Neural cell (in vitro differentiated cells): Measurements from ENCODE around the gene IDH3G. TPM values are rescaled to one million over a fixed set of nuclear protein-coding genes. Genes with fewer than 3 reads are reported as not detected.

Source experiments
- H2AFZ ChIP-seq: fragments of 200-600, 300-800 bp; sonication (generic), shearing (Covaris generic); 2 replicates; pipeline ENCODE4 v1.6.0; 2014; ENCODE audit warnings: low read depth, mild to moderate bottlenecking, antibody characterized with exemption, low read length, moderate library complexity
- H3F3A ChIP-seq: fragments of 200-600 bp; shearing (Covaris generic); 2 replicates; pipeline ENCODE4 v1.6.1; 2016; ENCODE audit warnings: mild to moderate bottlenecking, moderate library complexity, mixed read lengths, antibody characterized with exemption, low read length; ENCODE audit not compliant: insufficient read depth, poor library complexity, severe bottlenecking
- H3K27ac ChIP-seq: fragments of 200-600, 300-800 bp; sonication (generic), shearing (Covaris generic); 2 replicates; pipeline ENCODE4 v1.5.1; 2014; ENCODE audit warnings: mild to moderate bottlenecking, low read length, moderate library complexity
- H3K27me3 ChIP-seq: fragments of 300-800, 200-600 bp; sonication (generic), shearing (Covaris generic); 2 replicates; pipeline ENCODE4 v1.6.0; 2014; ENCODE audit warnings: mild to moderate bottlenecking, low read depth, low read length, moderate library complexity; ENCODE audit not compliant: insufficient read depth
- H3K36me3 ChIP-seq: fragments of 300-800, 200-600 bp; sonication (generic), shearing (Covaris generic); 2 replicates; pipeline ENCODE4 v1.5.1; 2014; ENCODE audit warnings: mild to moderate bottlenecking, antibody characterized with exemption, low read length, moderate library complexity; ENCODE audit not compliant: insufficient read depth
- H3K4me2 ChIP-seq: fragments of 300-800, 200-600 bp; sonication (generic), shearing (Covaris generic); 2 replicates; pipeline ENCODE4 v1.6.0; 2014; ENCODE audit warnings: mild to moderate bottlenecking, low read length
- H3K4me3 ChIP-seq: fragments of 300-800, 200-600 bp; sonication (generic), shearing (Covaris generic); 2 replicates; pipeline ENCODE4 v1.5.1; 2014; ENCODE audit warnings: mild to moderate bottlenecking, low read length, moderate library complexity
- H3K79me2 ChIP-seq: fragments of 200-600 bp; shearing (Covaris generic); replicated peaks from 2 replicates; pipeline ENCODE4 v1.6.0; 2014; ENCODE audit warnings: mild to moderate bottlenecking, low read length, moderate library complexity; ENCODE audit not compliant: insufficient read depth
- H3K9ac ChIP-seq: fragments of 300-800, 200-600 bp; sonication (generic), shearing (Covaris generic); 2 replicates; pipeline ENCODE4 v1.6.1; 2016; ENCODE audit warnings: mild to moderate bottlenecking, low read length, mixed read lengths
- H3K9me2 ChIP-seq: fragments of 200-600 bp; shearing (Covaris generic); 2 replicates; pipeline ENCODE4 v1.6.1; 2016; ENCODE audit warnings: mild to moderate bottlenecking, low read length, mixed read lengths; ENCODE audit not compliant: insufficient read depth
- H3K9me3 ChIP-seq: fragments of 200-600, 300-800 bp; sonication (generic), shearing (Covaris generic); 2 replicates; pipeline ENCODE4 v1.6.1; 2016; ENCODE audit warnings: mild to moderate bottlenecking, mixed run types, low read length, moderate library complexity, mixed read lengths
- H4K20me1 ChIP-seq: fragments of 200-600 bp; shearing (Covaris generic); 2 replicates; pipeline ENCODE4 v1.6.1; 2016; ENCODE audit warnings: mild to moderate bottlenecking, mixed run types; ENCODE audit not compliant: insufficient read depth
- CTCF ChIP-seq: fragments of 450-650 bp; IDR thresholded peaks from 2 replicates; pipeline ENCODE4 v1.5.1; 2014; ENCODE audit warnings: antibody characterized with exemption, mild to moderate bottlenecking, moderate library complexity; ENCODE audit not compliant: poor library complexity, severe bottlenecking
- EP300 ChIP-seq: fragments of 450-650 bp; conservative IDR thresholded peaks from 2 replicates; pipeline ENCODE4 v1.6.1; 2014; ENCODE audit warnings: antibody characterized with exemption, mild to moderate bottlenecking, moderate library complexity; ENCODE audit not compliant: poor library complexity, severe bottlenecking
- EZH2 ChIP-seq: fragments of 200-600, 300-800 bp; shearing (Covaris generic), sonication (generic); IDR thresholded peaks from 2 replicates; pipeline ENCODE4 v1.6.1; 2014; ENCODE audit warnings: antibody characterized with exemption, low read length, borderline replicate concordance, mild to moderate bottlenecking; ENCODE audit not compliant: insufficient read depth, poor library complexity, severe bottlenecking
- MXI1 ChIP-seq: fragments of 450-650 bp; conservative IDR thresholded peaks from 2 replicates; pipeline ENCODE4 v1.6.1; 2014; ENCODE audit warnings: antibody characterized with exemption, mild to moderate bottlenecking; ENCODE audit not compliant: poor library complexity, severe bottlenecking
- POLR2AphosphoS5 ChIP-seq: IDR thresholded peaks from 2 replicates; pipeline ENCODE4 v1.6.1; 2012
- RAD21 ChIP-seq: fragments of 450-650 bp; conservative IDR thresholded peaks from 2 replicates; pipeline ENCODE4 v1.6.1; 2014; ENCODE audit warnings: antibody characterized with exemption, mild to moderate bottlenecking, moderate library complexity
- REST ChIP-seq: IDR thresholded peaks from 2 replicates; pipeline ENCODE4 v1.6.1; 2012; ENCODE audit warnings: borderline replicate concordance
- SMC3 ChIP-seq: fragments of 450-650 bp; conservative IDR thresholded peaks from 2 replicates; pipeline ENCODE4 v1.6.1; 2014; ENCODE audit warnings: antibody characterized with exemption, mild to moderate bottlenecking, moderate library complexity; ENCODE audit not compliant: poor library complexity
- TAF1 ChIP-seq: IDR thresholded peaks from 2 replicates; pipeline ENCODE4 v1.6.1; 2012; ENCODE audit warnings: low read depth
- polyA plus RNA-seq: library from polyadenylated mRNA; depleted of rRNA; stranded (reverse); fragments of >200 nt; gene quantifications from 2 replicates; pipeline ENCODE4 v1.2.3, GENCODE V29; 2014

IDH3G gene
- polyA plus RNA-seq, 1 donor from 2014 or later, result 64.7 TPM

GRCh38 chrX:153791104-153791852 is 2.9 kb downstream of the IDH3G start:
- Histone ChIP-seq H3K9me3 (no peaks in the 10 kb centered on the region), H3K4me3 (no peak overlapping the region), H3K4me2 (no peak overlapping the region), H4K20me1 (no peaks in the 10 kb centered on the region), H3K27me3 (no peaks in the 10 kb centered on the region), H3F3A (no peaks in the 10 kb centered on the region), H3K79me2 (peaks cover 29% of the 10 kb centered on the region), H3K9ac (no peak overlapping the region), H3K9me2 (no peaks in the 10 kb centered on the region), H2AFZ (no peak overlapping the region), H3K36me3 (no peaks in the 10 kb centered on the region), H3K27ac (no peak overlapping the region)
- TF ChIP-seq POLR2AphosphoS5, result no peak
- TF ChIP-seq REST, result no peak

- no peaks in the 10 kb centered on the region for H3F3A ChIP-seq
- H3K79me2 ChIP-seq, result peaks cover 15% of the 10 kb centered on the region
- TF ChIP-seq TAF1 (no peak), EZH2 (no peak), SMC3 (no peak), REST (no peak), RAD21 (no peak), EP300 (no peak), POLR2AphosphoS5 (no peak), CTCF (no peak), MXI1 (no peak)
- H3K27ac ChIP-seq, result no peak overlapping the region
- no peaks in the 10 kb centered on the region for H3K27me3 ChIP-seq
- H4K20me1 ChIP-seq, result no peaks in the 10 kb centered on the region
- no peak overlapping the region for H3K4me3 ChIP-seq
- no peak overlapping the region for H2AFZ ChIP-seq
- H3K36me3 ChIP-seq, result no peaks in the 10 kb centered on the region
- no peak overlapping the region for H3K4me2 ChIP-seq
- no peaks in the 10 kb centered on the region for H3K9me3 ChIP-seq
- no peak overlapping the region for H3K9ac ChIP-seq
- H3K9me2 ChIP-seq, result no peaks in the 10 kb centered on the region
These were observed 4.5 kb downstream of the IDH3G start for GRCh38 chrX:153789654-153790053.
